GOT3 (cell line): ENCODE results near the gene SLC9A6.

Source experiments
- DNase-seq: peaks from one replicate; lab custom pipeline; 2025; ENCODE audit warnings: mixed read lengths; lab: John Stamatoyannopoulos, UW

The SLC9A6 gene

DNA sequence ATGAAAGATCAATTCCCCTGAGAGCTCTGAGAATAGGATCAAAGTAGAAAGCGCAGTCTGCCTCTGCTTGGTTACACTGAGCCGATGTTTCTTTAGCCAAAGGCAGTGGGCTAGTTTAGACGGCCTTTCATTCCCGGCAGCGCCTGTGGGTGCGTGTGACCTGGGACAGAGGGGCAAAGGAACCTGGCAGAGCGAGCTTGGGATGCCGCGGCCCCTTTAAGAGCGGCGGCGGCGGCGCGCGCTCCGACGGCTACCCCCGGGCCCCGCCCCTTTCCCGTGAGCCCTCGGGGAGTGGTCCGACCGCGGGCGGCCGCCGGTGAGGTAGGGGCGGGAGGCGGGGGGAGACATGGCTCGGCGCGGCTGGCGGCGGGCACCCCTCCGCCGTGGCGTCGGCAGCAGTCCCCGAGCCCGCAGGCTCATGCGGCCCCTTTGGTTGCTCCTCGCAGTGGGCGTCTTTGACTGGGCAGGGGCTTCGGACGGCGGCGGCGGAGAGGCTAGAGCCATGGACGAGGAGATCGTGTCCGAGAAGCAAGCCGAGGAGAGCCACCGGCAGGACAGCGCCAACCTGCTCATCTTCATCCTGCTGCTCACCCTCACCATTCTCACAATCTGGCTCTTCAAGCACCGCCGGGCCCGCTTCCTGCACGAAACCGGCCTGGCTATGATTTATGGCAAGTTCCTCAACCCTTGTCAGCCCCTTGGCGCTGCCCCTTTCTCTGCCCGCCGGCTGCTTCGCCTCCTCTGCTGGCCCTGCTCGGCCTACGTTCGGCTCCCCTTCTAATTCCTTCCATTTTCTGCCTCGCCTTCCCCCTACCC lies at the start of gene SLC9A6:
Gene SLC9A6, plus strand, starts transcription at position 279 of the 816 bp plus-strand sequence. Its CDS starts 224 bp downstream, at position 503.
- no peak for DNase-seq

DNA sequence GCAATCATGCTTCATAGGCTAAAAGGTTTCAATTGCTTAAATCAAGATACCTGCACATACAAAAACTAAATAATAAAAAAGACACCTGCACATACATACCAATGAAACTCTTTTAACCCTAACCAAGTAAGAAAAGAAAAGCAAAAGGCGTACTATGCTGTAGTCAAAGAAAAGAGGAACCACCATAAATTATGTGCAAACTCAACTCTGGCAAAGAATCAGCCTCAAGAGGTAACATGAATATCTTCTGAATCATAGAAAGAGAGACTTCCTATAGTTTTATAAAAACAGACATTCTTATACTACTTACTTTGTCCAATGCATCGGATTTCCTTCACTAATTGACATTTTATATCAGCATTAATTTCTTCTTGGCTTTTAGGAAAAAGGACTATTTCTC lies 40.7 kb upstream of the SLC9A6 start:
- no peak for DNase-seq

DNA sequence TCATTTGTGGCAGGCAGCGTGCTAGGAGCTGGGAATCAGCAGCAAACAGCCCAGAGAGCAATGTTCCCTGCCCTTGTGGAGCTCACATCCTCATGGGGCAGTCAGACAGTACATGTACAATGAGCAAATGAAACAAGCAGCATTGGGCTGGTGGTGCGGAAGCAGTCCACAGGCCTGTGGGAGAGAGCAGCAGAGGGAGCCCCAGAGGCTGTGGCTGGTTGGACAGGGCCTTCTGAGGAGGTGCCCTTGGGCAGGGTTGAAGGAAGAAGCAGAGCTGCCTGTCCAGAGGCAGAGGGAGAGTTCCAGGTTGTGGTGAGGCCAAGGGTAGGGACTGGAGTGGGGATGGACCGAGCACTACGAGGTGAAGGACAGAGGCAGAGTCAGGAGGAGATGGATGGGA lies 33.9 kb upstream of the SLC9A6 start:
- DNase-seq, result no peak

DNA sequence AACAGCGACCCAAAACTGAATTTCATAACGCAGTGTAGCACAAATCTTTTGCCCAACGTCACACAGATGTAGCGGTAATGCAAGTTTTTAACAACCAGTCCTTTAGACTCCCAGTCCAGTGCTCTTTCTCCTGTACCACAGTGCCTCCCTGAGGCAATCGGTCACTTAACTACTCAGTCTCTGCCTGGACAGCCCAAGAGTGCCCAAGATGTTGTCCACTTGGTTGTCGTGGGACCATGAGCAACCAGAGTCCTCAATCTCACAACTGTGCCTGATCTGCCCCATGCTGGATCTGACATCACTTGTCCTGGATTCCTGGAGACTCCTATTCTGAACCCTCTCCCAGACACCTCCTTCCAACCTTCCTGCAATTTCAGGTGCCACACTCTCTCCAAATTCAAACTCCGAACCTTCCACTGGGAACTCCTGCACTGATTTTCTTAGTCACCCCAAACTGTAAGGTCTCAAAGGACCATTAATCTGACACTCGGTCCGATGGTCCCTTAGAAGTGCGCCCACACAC lies 12.1 kb upstream of the SLC9A6 start:
- DNase-seq, result no peak

DNA sequence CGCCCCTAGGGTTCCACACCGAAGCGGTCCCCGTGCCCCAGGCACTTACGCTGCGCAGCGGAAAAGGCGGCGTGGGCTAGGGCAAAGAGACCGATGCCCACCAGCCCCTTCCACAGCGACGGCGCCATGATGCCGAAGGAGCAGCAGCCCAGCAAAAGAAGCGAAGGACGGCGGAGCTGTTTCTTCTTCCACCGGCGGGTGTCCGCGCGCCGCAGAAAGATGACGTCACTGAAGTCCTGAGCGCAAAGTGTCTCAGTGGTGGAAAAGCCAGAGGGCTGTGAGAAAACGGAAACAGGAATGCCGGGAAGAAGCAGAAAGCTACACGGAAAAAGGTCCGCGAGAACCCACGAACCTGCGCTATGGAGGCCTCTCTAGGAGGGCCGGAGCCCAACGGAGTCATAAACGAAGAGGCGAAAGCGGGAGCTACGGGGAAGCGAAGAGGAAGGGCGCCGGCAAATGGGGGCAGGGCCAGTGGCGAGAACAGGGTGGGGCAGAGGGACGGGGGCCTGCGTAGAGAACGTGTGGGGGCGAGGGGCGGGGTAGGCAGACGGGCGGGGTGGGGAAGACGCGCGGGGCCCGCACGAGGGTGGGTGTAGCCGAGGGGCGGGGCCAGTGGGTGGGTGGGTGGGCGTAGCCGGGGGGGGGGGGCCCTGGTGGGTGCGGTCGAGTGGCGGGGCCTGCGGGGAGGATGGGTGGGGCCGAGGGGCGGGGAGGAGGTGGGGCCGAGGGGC lies 11.5 kb upstream of the SLC9A6 start, which contains the start of gene MMGT1:
Gene MMGT1, minus strand, starts transcription at position 441 of the 731 bp plus-strand sequence. Its CDS starts 313 bp downstream, at position 128.
- peak; percentile 29 for DNase-seq

DNA sequence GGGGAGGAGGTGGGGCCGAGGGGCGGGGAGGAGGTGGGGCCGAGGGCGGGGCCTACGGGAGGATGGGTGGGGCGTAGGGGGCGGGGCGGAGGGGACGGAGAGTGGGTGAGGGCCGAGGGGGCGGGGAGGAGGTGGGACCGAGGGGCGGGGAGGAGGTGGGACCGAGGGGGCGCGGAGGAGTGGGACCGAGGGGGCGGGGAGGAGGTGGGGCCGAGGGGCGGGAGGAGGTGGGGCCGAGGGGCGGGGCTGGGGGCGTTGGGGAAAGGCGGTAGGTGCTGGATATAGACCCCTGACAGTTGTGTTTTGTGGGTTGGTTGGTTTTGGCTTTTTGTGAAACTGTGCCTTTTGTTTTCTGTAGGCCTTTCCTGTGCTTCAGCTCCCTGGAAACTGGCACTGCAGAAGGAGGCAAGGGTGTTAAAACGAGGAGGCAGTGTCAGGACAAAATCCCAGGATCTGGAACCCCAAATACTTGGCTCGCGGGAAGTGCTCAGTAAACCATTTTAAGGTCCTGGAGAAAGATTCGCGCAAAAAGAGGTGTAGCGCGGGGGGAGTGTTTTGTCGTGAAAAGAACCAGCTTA lies 10.9 kb upstream of the SLC9A6 start:
- peak; percentile 1 for DNase-seq

DNA sequence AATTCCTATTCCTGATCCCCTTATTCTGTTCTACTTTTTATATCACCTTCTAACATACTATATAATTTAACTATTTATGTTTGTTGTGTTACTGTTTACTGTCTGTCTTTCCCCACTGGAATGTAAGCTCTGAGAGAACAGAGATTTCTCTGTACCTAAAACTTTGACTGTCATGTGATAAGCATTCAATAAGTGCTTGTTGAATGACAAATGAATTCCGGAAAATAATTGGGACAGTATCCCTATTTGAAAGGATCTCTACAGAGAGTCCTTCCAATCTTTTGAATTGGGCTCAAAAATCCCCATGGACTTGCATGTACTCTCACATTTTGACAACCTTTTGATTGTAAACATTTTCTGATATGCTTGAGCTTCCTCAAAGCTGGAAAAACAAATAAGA lies 9.8 kb upstream of the SLC9A6 start:
- no peak for DNase-seq

DNA sequence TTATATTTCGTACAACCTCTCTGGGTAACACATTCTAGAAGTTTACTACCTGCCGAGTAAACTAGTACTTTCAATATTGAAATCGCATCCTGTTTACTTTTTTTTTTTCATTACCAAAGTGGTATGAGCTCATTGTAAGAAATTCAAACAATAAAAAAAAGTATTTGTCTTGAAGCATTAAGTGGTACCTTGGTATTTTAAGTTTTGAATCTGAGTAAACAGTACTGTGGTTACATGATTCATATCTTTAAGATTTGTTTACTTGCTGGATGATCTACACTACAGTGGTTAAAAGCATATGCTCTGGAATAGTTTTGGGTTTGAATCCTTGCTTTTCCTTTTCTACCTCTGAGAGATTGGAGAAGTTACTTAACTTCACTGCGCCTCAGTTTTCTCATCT lies 7.6 kb upstream of the SLC9A6 start:
- no peak for DNase-seq

DNA sequence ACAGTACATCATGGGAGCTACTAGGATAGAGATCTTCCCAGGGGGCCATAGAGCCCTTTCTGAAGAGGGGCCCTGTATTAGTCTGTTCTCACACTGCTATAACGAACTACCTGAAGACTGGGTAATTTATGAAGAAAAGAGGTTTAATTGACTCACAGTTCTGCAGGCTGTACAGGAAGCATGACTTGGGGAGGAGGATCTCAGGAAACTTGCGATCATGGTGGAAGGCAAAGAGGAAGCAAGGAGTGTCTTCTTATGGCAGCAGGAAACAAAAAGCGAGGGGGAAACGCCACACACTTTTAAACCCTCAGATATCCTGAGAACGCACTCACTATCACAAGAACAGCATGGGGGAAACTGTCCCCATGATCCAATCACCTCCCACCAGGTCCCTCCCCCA lies 4.2 kb upstream of the SLC9A6 start:
- DNase-seq, result no peak

DNA sequence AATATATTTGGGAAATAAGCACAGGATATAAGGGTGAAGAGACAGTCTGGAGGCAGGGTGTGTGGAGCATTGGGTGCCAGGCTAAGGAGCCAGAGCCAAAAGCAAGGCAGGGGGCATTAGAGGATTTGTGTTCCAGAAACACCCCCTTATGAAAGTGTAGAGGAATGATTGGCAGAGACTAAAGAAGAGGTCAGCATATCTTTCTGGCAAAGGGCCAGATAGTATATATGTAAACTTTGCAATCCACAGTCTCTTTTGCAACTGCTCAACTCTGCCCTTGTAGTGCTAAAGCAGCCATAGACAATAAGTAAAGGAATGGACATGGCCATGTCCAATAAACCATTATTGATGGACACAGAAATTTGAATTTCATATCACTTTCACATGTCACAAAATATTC lies 3.6 kb upstream of the SLC9A6 start:
- DNase-seq, result no peak

DNA sequence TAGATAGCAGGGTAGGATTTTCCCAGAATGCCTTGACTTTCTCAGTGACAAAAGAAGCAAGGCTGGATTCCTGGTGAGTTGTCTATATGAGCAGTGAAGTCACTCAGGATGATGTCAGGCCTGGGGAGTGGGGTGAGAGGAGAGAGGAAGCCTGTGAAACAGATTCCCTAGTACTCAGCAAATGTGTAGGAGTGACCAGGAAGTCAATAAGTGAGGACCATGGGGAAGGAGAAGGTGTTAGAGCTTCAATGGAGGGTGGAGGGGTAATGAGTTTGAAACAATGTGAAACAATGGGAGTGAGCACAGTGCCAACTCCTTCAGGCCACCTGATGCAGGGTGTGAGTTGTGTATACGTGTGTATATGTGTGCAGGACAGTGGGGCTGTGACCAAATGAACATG lies 2.4 kb upstream of the SLC9A6 start:
- no peak for DNase-seq

DNA sequence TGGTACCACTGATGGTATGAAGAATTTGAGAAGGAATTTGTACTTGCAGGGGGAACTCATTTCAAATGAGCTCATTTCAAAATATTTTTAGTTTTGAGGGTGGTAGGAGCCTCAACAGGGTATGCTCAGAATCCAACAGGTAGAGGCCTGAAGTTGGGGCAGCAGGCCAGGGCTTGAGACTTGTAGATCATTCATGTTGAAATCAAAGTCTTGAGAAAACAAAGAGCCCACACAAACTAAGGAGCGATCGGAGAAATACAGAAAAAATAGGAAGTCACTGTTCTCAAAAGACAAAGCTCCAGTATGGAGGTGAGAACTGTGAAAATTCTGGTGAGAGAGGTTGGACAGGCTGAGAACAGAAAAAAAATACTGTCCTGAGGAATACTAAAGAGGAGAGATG lies 979 bp upstream of the SLC9A6 start:
- no peak for DNase-seq

DNA sequence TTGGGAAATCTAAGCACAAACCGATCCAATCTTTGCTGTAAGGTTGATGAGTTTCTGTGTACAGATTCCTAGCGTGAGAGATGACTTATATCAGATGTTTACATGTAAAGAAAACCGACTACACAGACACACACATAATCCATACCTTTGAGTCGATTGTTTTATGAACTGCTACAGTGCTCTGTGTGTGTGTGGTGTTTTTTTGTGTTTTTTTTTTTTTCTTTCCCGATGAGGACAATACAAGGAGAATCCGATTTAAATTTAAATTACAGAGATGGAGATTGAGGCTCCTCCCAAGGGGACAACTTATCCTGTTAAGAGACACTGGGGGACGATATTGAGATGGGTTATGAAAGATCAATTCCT lies 461 bp upstream of the SLC9A6 start:
- no peak for DNase-seq

DNA sequence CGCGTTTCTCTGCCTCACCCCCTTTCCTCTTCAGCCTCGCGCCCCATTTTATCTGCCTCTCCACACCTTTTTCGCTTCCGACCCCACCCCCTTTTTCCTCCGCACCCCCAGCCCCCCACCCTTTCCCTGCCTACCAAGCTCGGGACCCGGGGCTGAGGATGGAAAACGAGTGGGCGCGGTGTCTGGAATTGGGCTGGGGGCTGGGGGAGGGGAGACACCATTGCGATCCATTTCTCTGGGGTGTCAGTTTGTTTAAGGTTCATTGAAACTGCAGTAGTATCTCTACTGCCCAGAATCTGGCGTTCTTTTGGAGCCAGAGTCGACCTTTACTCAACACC lies 707 bp downstream of the SLC9A6 start:
- DNase-seq, result no peak

DNA sequence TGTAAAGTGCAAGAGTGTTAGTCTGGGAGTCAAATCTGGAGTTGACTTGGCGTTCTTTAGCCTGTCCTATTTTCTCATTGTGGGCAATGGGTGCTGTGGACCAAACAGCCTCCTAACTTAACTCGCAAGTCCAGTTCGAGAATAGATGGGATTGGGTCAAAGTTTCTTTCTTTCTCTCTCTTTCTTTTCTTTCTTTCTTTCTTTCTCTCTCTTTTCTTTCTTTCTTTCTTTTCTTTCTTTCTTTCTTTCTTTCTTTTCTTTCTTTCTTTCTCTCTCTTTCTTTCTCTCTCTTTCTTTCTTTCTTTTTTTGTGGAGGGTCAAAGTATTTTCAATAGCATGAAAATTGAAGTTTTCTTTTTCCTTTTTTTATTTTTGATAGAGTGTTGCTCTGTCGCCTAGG lies 3.0 kb downstream of the SLC9A6 start:
- DNase-seq, result no peak

DNA sequence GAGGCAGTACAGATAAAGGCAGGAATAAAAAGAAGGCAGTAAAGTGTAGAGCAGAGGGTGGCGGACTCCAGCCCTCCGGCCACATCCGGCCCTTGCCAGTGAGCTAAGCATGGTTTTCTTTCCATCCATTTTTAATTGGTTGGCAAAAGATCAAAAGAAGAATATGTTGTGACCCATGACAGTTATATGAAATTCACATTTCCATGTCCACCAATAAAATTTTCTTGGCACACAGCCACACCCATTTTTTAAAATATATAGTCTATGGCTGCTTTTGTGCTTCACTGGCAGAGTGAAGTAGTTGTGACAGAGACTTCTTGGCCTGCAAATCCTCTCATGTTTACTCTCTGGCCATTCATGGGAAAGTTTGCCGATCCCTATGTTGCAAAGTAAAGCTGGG lies 29.8 kb downstream of the SLC9A6 start:
- DNase-seq, result no peak

DNA sequence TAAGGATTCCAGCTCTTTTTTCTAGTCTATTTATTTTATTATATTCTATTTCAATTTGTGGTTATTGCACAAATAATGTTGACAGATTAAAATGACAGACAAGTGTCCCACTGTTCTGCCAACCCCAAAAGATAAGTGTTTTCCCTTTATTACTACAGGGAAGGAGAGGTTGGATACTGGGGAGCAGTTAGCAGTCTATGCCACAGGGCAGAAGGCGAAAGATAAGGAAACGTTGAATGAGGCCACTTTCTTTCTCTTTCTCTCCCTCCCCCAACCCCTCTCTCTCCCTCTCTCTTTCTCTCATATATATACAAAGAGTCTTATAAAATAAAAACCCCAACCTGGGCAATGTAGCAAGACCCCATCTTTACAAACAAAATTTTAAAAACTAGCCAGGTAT lies 31.6 kb downstream of the SLC9A6 start:
- no peak for DNase-seq

DNA sequence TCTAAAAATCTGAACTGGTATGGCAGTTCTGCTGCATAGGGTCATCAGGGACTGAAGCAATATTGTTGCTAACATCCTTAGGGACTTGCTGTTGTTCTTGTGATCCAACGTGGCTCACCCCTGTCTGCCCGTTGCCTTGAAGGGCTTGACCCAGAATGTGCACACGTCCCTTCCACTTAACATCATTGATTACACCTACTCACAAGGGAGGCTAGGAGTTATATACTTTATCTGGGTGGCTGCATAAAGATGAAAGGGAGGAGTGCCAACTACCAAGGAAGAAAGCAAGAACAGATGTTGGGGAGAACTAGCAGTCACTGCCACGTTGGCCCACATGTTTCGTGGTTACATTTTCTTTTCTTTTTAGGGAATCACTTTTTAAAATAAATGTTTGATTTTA lies 34.0 kb downstream of the SLC9A6 start:
- no peak for DNase-seq

DNA sequence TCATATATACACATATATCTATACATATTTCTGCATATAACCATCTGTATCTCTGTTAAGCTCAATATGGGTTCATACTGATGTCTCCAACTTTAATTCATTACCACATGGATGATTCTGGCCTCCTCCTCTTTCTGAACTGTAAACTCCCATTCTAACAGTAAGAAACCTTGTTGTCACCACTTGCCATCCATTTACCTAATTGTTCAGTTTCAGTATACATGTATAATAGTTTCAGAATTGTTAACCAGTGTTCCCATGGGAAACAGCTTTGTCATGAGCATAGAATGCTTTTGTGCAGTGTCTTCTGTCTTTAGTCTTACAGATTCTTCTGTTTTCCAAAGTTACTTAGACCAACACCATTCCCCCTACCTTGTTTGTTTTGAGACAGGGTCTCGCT lies 35.9 kb downstream of the SLC9A6 start:
- DNase-seq, result no peak

DNA sequence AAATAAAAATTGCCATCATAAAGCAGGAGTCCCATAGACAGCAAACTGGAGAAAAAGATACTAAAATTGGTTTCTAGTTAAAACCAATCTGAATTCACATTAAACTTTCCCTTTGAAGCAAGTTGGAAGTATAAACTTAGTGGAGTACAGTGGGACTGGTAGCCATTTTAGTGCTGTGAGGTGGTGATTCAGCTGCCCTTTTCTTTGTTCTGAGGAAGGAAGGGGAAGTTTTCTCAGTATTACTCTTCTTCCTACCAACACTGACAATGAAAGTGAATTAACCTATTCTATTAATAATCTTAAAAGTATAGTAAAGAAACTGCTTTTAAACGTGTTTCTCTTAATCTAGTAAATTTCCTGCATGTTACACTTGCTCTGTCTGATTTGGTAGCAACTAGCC lies 36.7 kb downstream of the SLC9A6 start:
- no peak for DNase-seq

DNA sequence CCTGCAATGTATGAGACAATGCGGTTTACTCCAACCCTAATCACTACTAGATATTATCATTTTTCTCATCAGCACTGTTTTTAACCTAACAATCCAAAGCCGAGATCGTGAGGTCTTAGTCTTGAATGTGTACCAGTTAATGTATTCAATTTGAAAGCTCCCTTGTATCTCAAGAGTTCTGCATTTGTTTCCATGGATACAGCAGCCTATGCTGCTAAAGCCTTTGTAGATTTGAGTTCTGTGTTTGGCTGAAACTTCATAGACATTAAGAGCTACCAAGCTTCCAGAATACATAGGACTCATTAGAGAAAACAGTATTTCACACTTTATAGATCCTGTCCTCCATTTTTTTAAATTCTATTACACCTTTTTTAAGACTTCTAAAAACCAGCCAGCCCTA lies 39.9 kb downstream of the SLC9A6 start:
- DNase-seq, result no peak

DNA sequence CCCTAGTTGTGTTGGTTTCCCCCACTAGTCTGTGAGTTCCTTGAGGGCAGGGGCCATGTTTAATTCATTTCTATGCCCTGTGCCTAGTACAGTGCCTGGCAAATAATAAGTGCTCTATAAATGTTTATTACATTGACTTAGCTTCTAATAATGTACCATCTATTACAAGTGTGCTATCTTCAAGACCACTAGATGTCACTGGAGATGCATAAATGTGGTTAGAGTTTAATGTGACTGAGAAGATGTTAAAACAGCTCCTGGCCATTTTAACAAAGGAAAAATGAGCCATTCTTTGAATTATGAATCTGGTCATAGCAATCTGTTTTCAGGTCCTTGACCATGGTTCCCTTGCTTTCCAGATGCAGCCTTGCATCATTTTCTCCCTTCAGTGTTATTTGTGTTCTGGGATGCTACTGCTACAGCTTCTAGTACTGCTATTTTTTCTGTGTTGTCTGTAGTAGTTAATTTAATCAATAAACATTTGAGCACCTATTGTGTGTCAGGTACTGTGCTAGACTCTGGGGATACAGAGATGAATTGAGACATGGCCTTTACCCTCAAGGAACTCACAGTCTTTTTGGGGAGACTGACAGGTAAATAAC lies 43.2 kb downstream of the SLC9A6 start:
- DNase-seq, result no peak

DNA sequence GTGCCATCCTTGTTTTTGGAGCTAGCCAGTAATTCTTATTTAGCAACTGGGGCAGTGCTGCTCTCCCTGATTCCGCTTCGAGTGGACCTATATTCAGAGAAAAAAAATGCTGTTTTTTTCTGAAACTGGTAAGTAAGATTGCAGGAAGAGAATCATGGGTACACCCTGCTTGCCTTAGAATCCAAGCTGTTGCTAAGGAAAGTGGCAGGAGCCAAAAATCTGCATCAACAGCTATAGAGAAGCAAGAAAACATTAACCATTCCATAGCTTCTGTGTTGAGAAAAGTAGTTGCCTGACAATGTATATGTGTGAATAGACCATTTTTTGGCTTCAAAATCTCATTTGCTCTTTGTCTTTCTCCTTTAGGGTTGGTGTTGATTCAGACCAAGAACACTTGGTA lies 44.5 kb downstream of the SLC9A6 start:
- DNase-seq, result no peak
